Natural killer cell (primary cell): ENCODE data around the gene MFSD11. TPM values are rescaled to one million over a fixed set of nuclear protein-coding genes. Genes with fewer than 3 reads are reported as not detected.

Experiments
- ATAC-seq, 3 donors: fragments of 150-1000 bp in 2 of 3; fragments of 200-7000 bp in 1 of 3; cut with Tn5 transposase; 1 replicate in 1 of 3; 2 replicates in 2 of 3; pipeline ENCODE4 v1.10.0; 2021; ENCODE audit warnings: mild to moderate bottlenecking in 2 of 3, moderate library complexity in 2 of 3
- DNase-seq, 2 donors: peaks; one replicate each; pipeline versions ENCODE4 v3.0.0 to v3.0.0-alpha.2; 2013 to 2021; ENCODE audit warnings: mixed read lengths in 1 of 2
- H3K27ac ChIP-seq: one replicate; pipeline ENCODE4 v1.5.1; 2013; ENCODE audit warnings: mild to moderate bottlenecking, low read length
- H3K27me3 ChIP-seq: one replicate; pipeline ENCODE4 v1.6.1; 2013; ENCODE audit warnings: low read length; ENCODE audit not compliant: control insufficient read depth, insufficient read depth
- H3K36me3 ChIP-seq: one replicate; pipeline ENCODE4 v1.6.1; 2013; ENCODE audit warnings: low read length; ENCODE audit not compliant: control insufficient read depth, insufficient read depth
- H3K4me1 ChIP-seq: one replicate; pipeline ENCODE4 v1.6.1; 2013; ENCODE audit warnings: low read length; ENCODE audit not compliant: control insufficient read depth, insufficient read depth
- H3K4me3 ChIP-seq: one replicate; pipeline ENCODE4 v1.5.1; 2013; ENCODE audit warnings: low read length
- H3K9me3 ChIP-seq: one replicate; pipeline ENCODE4 v1.6.1; 2013; ENCODE audit warnings: low read length; ENCODE audit not compliant: control insufficient read depth, insufficient read depth
- H3K27ac Mint-ChIP-seq, 2 donors: one replicate each; pipeline ENCODE4 v1.8.0; 2022; ENCODE audit warnings: mild to moderate bottlenecking in 2 of 2, mixed read lengths in 2 of 2, moderate library complexity in 1 of 2
- H3K27me3 Mint-ChIP-seq, 2 donors: one replicate each; pipeline ENCODE4 v1.8.0; 2022; ENCODE audit warnings: low read depth in 2 of 2, mixed read lengths in 2 of 2
- H3K36me3 Mint-ChIP-seq: one replicate; pipeline ENCODE4 v1.8.0; 2022; ENCODE audit warnings: mixed read lengths
- H3K4me1 Mint-ChIP-seq, 2 donors: one replicate each; pipeline ENCODE4 v1.8.0; 2022; ENCODE audit warnings: mixed read lengths in 2 of 2
- H3K4me3 Mint-ChIP-seq: one replicate; pipeline ENCODE4 v1.8.0; 2022; ENCODE audit warnings: mild to moderate bottlenecking, moderate library complexity, mixed read lengths
- H3K9me3 Mint-ChIP-seq, 2 donors: one replicate each; pipeline ENCODE4 v1.8.0; 2022; ENCODE audit warnings: mixed read lengths in 2 of 2
- CTCF ChIP-seq: fragments of 200-600 bp; IDR thresholded peaks from one replicate; pipeline ENCODE4 v1.8.0; 2022; ENCODE audit warnings: antibody characterized with exemption
- WGBS: methylation state at CpG from one replicate; pipeline ENCODE4 v1.1.7; 2013; ENCODE audit warnings: missing lambda C conversion rate; ENCODE audit not compliant: insufficient coverage; 5-methylcytosine and 5-hydroxymethylcytosine counted together
- intact Hi-C: fragments of 100-400 bp; cut with micrococcal nuclease; formaldehyde crosslinking; loops from one replicate; pipeline ENCODE4 v1.14.2; 2022
- total RNA-seq, 4 donors: library from RNA; stranded (reverse); fragments of 120-200 nt in 1 of 4; gene quantifications; one replicate each; pipeline versions ENCODE4 v1.2.3 to v1.2.4, GENCODE V29; 2013 to 2022

MFSD11 gene
- total RNA-seq, 3 donors from 2014 or later (not counting 1 experiment from before 2014, with no cell fraction given): 32.7 to 44.0 (median 33.9) TPM

GRCh38 chr17:76714822-76715495, 23.0 kb upstream of the MFSD11 start:
- peaks cover 23 to 47% of the 10 kb centered on the region in 2 donors for H3K4me1 Mint-ChIP-seq
- ATAC-seq (no peak), DNase-seq (peak; percentile 68 to 85)
- intact Hi-C loops: loop anchor here (1.0 to 5.0 kb wide), 3 partner anchors 33 to 192 kb away; no protein-coding TSS in a partner anchor
- H3K4me3 Mint-ChIP-seq: peak overlapping the region; percentile 89
- H3K27me3 Mint-ChIP-seq: no peaks in the 10 kb centered on the region
- Histone ChIP-seq H3K4me1 (peaks cover 40% of the 10 kb centered on the region), H3K27ac (peak overlapping the region; percentile 86), H3K4me3 (no peak overlapping the region), H3K27me3 (no peaks in the 10 kb centered on the region), H3K9me3 (no peaks in the 10 kb centered on the region), H3K36me3 (peaks cover 42% of the 10 kb centered on the region)
- TF ChIP-seq CTCF: peak; percentile 93
- peak overlapping the region; percentile 94 to 99 for H3K27ac Mint-ChIP-seq
- 3% methylated on average over 3 of the region's 4 CpGs for WGBS
- peaks cover 7% of the 10 kb centered on the region for H3K36me3 Mint-ChIP-seq
- H3K9me3 Mint-ChIP-seq: no peaks in the 10 kb centered on the region

GRCh38 chr17:76715496-76715830, 22.5 kb upstream of the MFSD11 start:
- H3K4me3 ChIP-seq: no peak overlapping the region
- H3K36me3 Mint-ChIP-seq: peaks cover 9% of the 10 kb centered on the region
- no peak for TF ChIP-seq CTCF
- ATAC-seq: no peak
- peaks cover 37% of the 10 kb centered on the region for H3K4me1 ChIP-seq
- H3K9me3 Mint-ChIP-seq: no peaks in the 10 kb centered on the region
- no peaks in the 10 kb centered on the region for H3K9me3 ChIP-seq
- peaks cover 23 to 47% of the 10 kb centered on the region in 2 donors for H3K4me1 Mint-ChIP-seq
- 90% methylated on average over 2 of the region's 2 CpGs for WGBS
- H3K27me3 ChIP-seq: no peaks in the 10 kb centered on the region
- intact Hi-C loops: loop anchor here (1.0 to 5.0 kb wide), 3 partner anchors 33 to 192 kb away; no protein-coding TSS in a partner anchor
- H3K27ac Mint-ChIP-seq: peak overlapping the region; percentile 94 to 99
- DNase-seq: no peak
- peak overlapping the region; percentile 89 for H3K4me3 Mint-ChIP-seq
- H3K27ac ChIP-seq: peak overlapping the region; percentile 86
- no peaks in the 10 kb centered on the region for H3K27me3 Mint-ChIP-seq
- H3K36me3 ChIP-seq: peaks cover 47% of the 10 kb centered on the region

- Histone ChIP-seq H3K9me3 (no peaks in the 10 kb centered on the region), H3K27me3 (no peaks in the 10 kb centered on the region), H3K4me1 (peaks cover 33% of the 10 kb centered on the region), H3K36me3 (peaks cover 56% of the 10 kb centered on the region), H3K27ac (peak overlapping the region; percentile 88), H3K4me3 (no peak overlapping the region)
- H3K4me3 Mint-ChIP-seq: peak overlapping the region; percentile 89
- peak overlapping the region; percentile 94 to 99 for H3K27ac Mint-ChIP-seq
- DNase-seq: peak; percentile 75 to 93
- H3K36me3 Mint-ChIP-seq: peaks cover 17% of the 10 kb centered on the region
- no peaks in the 10 kb centered on the region for H3K27me3 Mint-ChIP-seq
- TF ChIP-seq CTCF: no peak
- WGBS: 61% methylated on average over 13 of the region's 13 CpGs
- peak; percentile 84 to 92 (median 84) for ATAC-seq
- intact Hi-C loops: loop anchor here (1.0 to 5.0 kb wide), 5 partner anchors 10 to 201 kb away; partner anchors contain the start of genes JMJD6, METTL23 and SRSF2
- peaks cover 31 to 44% of the 10 kb centered on the region in 2 donors for H3K4me1 Mint-ChIP-seq
- no peaks in the 10 kb centered on the region for H3K9me3 Mint-ChIP-seq
Measured at GRCh38 chr17:76716146-76716838, 21.6 kb upstream of the MFSD11 start.
